IPS-11a (cell line): ENCODE measurements around the gene LARGE1.
"Not testable (repeated sequence)": the region's sequence is repeated elsewhere in the genome, so short reads cannot be mapped to it uniquely, and the experiment has no call there.

ENCODE experiments used
- H3K4me3 ChIP-seq: one replicate; pipeline ENCODE4 v1.5.1; 2013; ENCODE audit warnings: low read depth, low read length, control low read depth

The LARGE1 gene

GRCh38 chr22:33397381-33397907 is 522.8 kb downstream of the LARGE1 start:
- no peak overlapping the region for H3K4me3 ChIP-seq

- H3K4me3 ChIP-seq, result no peak overlapping the region
These were observed 526.8 kb downstream of the LARGE1 start for GRCh38 chr22:33393432-33393831.

GRCh38 chr22:33391298-33391697 is 529.0 kb downstream of the LARGE1 start:
- no peak overlapping the region for H3K4me3 ChIP-seq

- no peak overlapping the region for H3K4me3 ChIP-seq
These were observed 530.3 kb downstream of the LARGE1 start for GRCh38 chr22:33389936-33390335.

GRCh38 chr22:33386270-33386669 is 534.0 kb downstream of the LARGE1 start:
- H3K4me3 ChIP-seq, result no peak overlapping the region

- no peak overlapping the region for H3K4me3 ChIP-seq
These were observed 534.7 kb downstream of the LARGE1 start for GRCh38 chr22:33385611-33386010.

- H3K4me3 ChIP-seq, result no peak overlapping the region
These were observed 537.8 kb downstream of the LARGE1 start for GRCh38 chr22:33382436-33382835.

GRCh38 chr22:33381531-33382406 is 538.5 kb downstream of the LARGE1 start:
- H3K4me3 ChIP-seq, result no peak overlapping the region

GRCh38 chr22:33380789-33381530 is 539.3 kb downstream of the LARGE1 start:
- no peak overlapping the region for H3K4me3 ChIP-seq

- no peak overlapping the region for H3K4me3 ChIP-seq
These were observed 540.4 kb downstream of the LARGE1 start for GRCh38 chr22:33379836-33380235.

GRCh38 chr22:33372875-33373274 is 547.4 kb downstream of the LARGE1 start:
- no peak overlapping the region for H3K4me3 ChIP-seq

GRCh38 chr22:33363256-33363655 is 557.0 kb downstream of the LARGE1 start:
- H3K4me3 ChIP-seq, result not testable (repeated sequence)

GRCh38 chr22:33362702-33363101 is 557.6 kb downstream of the LARGE1 start:
- H3K4me3 ChIP-seq, result no peak overlapping the region

- H3K4me3 ChIP-seq, result no peak overlapping the region
These were observed 558.7 kb downstream of the LARGE1 start for GRCh38 chr22:33361581-33361980.

- no peak overlapping the region for H3K4me3 ChIP-seq
These were observed 562.3 kb downstream of the LARGE1 start for GRCh38 chr22:33357981-33358399.

GRCh38 chr22:33354928-33355327 is 565.3 kb downstream of the LARGE1 start:
- H3K4me3 ChIP-seq, result no peak overlapping the region

- no peak overlapping the region for H3K4me3 ChIP-seq
These were observed 566.8 kb downstream of the LARGE1 start for GRCh38 chr22:33353502-33353901.

- H3K4me3 ChIP-seq, result no peak overlapping the region
These were observed 567.5 kb downstream of the LARGE1 start for GRCh38 chr22:33352768-33353167.

GRCh38 chr22:33350961-33351360 is 569.3 kb downstream of the LARGE1 start:
- no peak overlapping the region for H3K4me3 ChIP-seq

GRCh38 chr22:33350491-33350890 is 569.8 kb downstream of the LARGE1 start:
- no peak overlapping the region for H3K4me3 ChIP-seq

GRCh38 chr22:33347002-33347401 is 573.3 kb downstream of the LARGE1 start:
- no peak overlapping the region for H3K4me3 ChIP-seq

GRCh38 chr22:33341611-33342010 is 578.7 kb downstream of the LARGE1 start:
- H3K4me3 ChIP-seq, result no peak overlapping the region
